ENCODE data around the gene EIF4G3. TPM values are rescaled to one million over a fixed set of nuclear protein-coding genes. Genes with fewer than 3 reads are reported as not detected.

The EIF4G3 gene
- polyA plus RNA-seq, 1 donor (not counting 4 experiments of a cell fraction or from before 2014, with no cell fraction given) = 44.6 TPM

- Histone ChIP-seq H3K27ac (ENCODE audit: control insufficient read depth, insufficient read depth, low read length) (no peak overlapping the region), H3K9ac (ENCODE audit: control insufficient read depth, extremely low read depth, insufficient read depth, low read length) (no peak overlapping the region), H3K9me1 (ENCODE audit: control insufficient read depth, extremely low read depth, insufficient read depth, low read length) (no peaks in the 10 kb centered on the region), H4K20me1 (ENCODE audit: control insufficient read depth, extremely low read depth, insufficient read depth, low read length) (no peaks in the 10 kb centered on the region), H3K4me3 (ENCODE audit: control insufficient read depth in 2 of 3, extremely low read depth in 1 of 3, insufficient read depth in 2 of 3, low read depth in 1 of 3, low read length in 3 of 3) (no peak overlapping the region), H3K9me3 (ENCODE audit: control insufficient read depth, low read depth, low read length) (no peaks in the 10 kb centered on the region), H3K4me2 (ENCODE audit: control insufficient read depth, extremely low read depth, insufficient read depth, low read depth, low read length) (no peak overlapping the region), H3K36me3 (ENCODE audit: control insufficient read depth in 2 of 2, extremely low read depth in 1 of 2, insufficient read depth in 2 of 2, low read length in 2 of 2) (peaks cover 0 to 7% of the 10 kb centered on the region in 2 experiments), H3K79me2 (ENCODE audit: control insufficient read depth, insufficient read depth, low read length) (peaks cover 59% of the 10 kb centered on the region), H3K4me1 (ENCODE audit: control insufficient read depth, extremely low read depth, insufficient read depth, low read length) (peaks cover 27% of the 10 kb centered on the region), H2AFZ (ENCODE audit: control insufficient read depth, low read length) (no peak overlapping the region), H3K27me3 (ENCODE audit: control insufficient read depth, extremely low read depth, insufficient read depth, low read length) (no peaks in the 10 kb centered on the region)
- FAIRE-seq (no peak), DNase-seq (ENCODE audit: low read depth, low spot score) (no peak)
- no peak for TF ChIP-seq EZH2 (IDR thresholded peaks at IDR 0.05; ENCODE audit: low read length)
- TF ChIP-seq CTCF (optimal IDR thresholded peaks at IDR 0.05 in 1 of 3, IDR thresholded peaks at IDR 0.05 in 1 of 3, conservative IDR thresholded peaks at IDR 0.05 in 1 of 3; ENCODE audit: extremely low read depth in 1 of 3, insufficient read depth in 2 of 3, low read length in 3 of 3) = no peak
- dilution Hi-C loops (cut with MboI; ENCODE audit: extremely low pct_ligation_motif_present, low sequenced_read_pairs) = no loop called here
These were observed 22.0 kb downstream of the EIF4G3 start for GRCh38 chr1:21154717-21155116.

GRCh38 chr1:21153388-21153787 is 23.3 kb downstream of the EIF4G3 start:
- Histone ChIP-seq H3K36me3 (ENCODE audit: control insufficient read depth in 2 of 2, extremely low read depth in 1 of 2, insufficient read depth in 2 of 2, low read length in 2 of 2) (peaks cover 3% of the 10 kb centered on the region in 2 experiments), H3K4me1 (ENCODE audit: control insufficient read depth, extremely low read depth, insufficient read depth, low read length) (peaks cover 39% of the 10 kb centered on the region), H3K9me3 (ENCODE audit: control insufficient read depth, low read depth, low read length) (no peaks in the 10 kb centered on the region), H3K9me1 (ENCODE audit: control insufficient read depth, extremely low read depth, insufficient read depth, low read length) (no peaks in the 10 kb centered on the region), H3K79me2 (ENCODE audit: control insufficient read depth, insufficient read depth, low read length) (peaks cover 50% of the 10 kb centered on the region), H2AFZ (ENCODE audit: control insufficient read depth, low read length) (no peak overlapping the region), H3K27ac (ENCODE audit: control insufficient read depth, insufficient read depth, low read length) (no peak overlapping the region), H3K4me2 (ENCODE audit: control insufficient read depth, extremely low read depth, insufficient read depth, low read depth, low read length) (no peak overlapping the region), H3K9ac (ENCODE audit: control insufficient read depth, extremely low read depth, insufficient read depth, low read length) (no peak overlapping the region), H3K4me3 (ENCODE audit: control insufficient read depth in 2 of 3, extremely low read depth in 1 of 3, insufficient read depth in 2 of 3, low read depth in 1 of 3, low read length in 3 of 3) (no peak overlapping the region), H4K20me1 (ENCODE audit: control insufficient read depth, extremely low read depth, insufficient read depth, low read length) (no peaks in the 10 kb centered on the region), H3K27me3 (ENCODE audit: control insufficient read depth, extremely low read depth, insufficient read depth, low read length) (no peaks in the 10 kb centered on the region)
- FAIRE-seq = no peak
- dilution Hi-C loops (cut with MboI; ENCODE audit: extremely low pct_ligation_motif_present, low sequenced_read_pairs) = no loop called here
- DNase-seq (ENCODE audit: low read depth, low spot score) = no peak
- no peak for TF ChIP-seq EZH2 (IDR thresholded peaks at IDR 0.05; ENCODE audit: low read length)
- no peak for TF ChIP-seq CTCF (optimal IDR thresholded peaks at IDR 0.05 in 1 of 3, IDR thresholded peaks at IDR 0.05 in 1 of 3, conservative IDR thresholded peaks at IDR 0.05 in 1 of 3; ENCODE audit: extremely low read depth in 1 of 3, insufficient read depth in 2 of 3, low read length in 3 of 3)
